GM23338 (cell line): ENCODE results near the gene STRIT1. TPM values are rescaled to one million over a fixed set of nuclear protein-coding genes. Genes with fewer than 3 reads are reported as not detected.

Experiments used
- ATAC-seq: fragments of 200-7000 bp; cut with Tn5 transposase; 3 replicates; pipeline ENCODE4 v1.9.1; 2020
- DNase-seq: peaks from one replicate; pipeline ENCODE4 v3.0.0-alpha.2; 2015; ENCODE audit warnings: low spot score
- H2AFZ ChIP-seq: fragments of 200-600 bp; sonication (generic); 2 replicates; pipeline ENCODE4 v1.8.0; 2016; ENCODE audit warnings: antibody characterized with exemption, mild to moderate bottlenecking, moderate library complexity
- H3F3A ChIP-seq: fragments of 200-600 bp; sonication (generic); replicated peaks from 2 replicates; pipeline ENCODE4 v1.8.0; 2017; ENCODE audit warnings: antibody characterized with exemption, mixed run types, low read depth
- H3K27ac ChIP-seq: fragments of 200-600 bp; sonication (generic); 2 replicates; pipeline ENCODE4 v1.6.1; 2016; ENCODE audit warnings: low read depth
- H3K27me3 ChIP-seq: fragments of 200-600 bp; sonication (generic); 2 replicates; pipeline ENCODE4 v1.8.0; 2016; ENCODE audit warnings: mild to moderate bottlenecking, mixed run types, moderate library complexity; ENCODE audit not compliant: insufficient read depth
- H3K36me3 ChIP-seq: fragments of 200-600 bp; sonication (generic); 2 replicates; pipeline ENCODE4 v1.8.0; 2016; ENCODE audit warnings: mild to moderate bottlenecking; ENCODE audit not compliant: insufficient read depth
- H3K4me1 ChIP-seq: fragments of 200-600 bp; sonication (generic); 2 replicates; pipeline ENCODE4 v1.8.0; 2016; ENCODE audit warnings: mild to moderate bottlenecking, moderate library complexity; ENCODE audit not compliant: insufficient read depth
- H3K4me2 ChIP-seq: fragments of 200-600 bp; sonication (generic); 2 replicates; pipeline ENCODE4 v1.7.1; 2017; ENCODE audit warnings: mixed run types
- H3K4me3 ChIP-seq: fragments of 200-600 bp; sonication (generic); 2 replicates; pipeline ENCODE4 v1.6.1; 2016; ENCODE audit warnings: mixed run types
- H3K79me2 ChIP-seq: fragments of 200-600 bp; sonication (generic); replicated peaks from 2 replicates; pipeline ENCODE4 v1.8.0; 2017; ENCODE audit warnings: mild to moderate bottlenecking; ENCODE audit not compliant: insufficient read depth
- H3K9me2 ChIP-seq: fragments of 200-600 bp; sonication (generic); 2 replicates; pipeline ENCODE4 v1.8.0; 2017; ENCODE audit not compliant: insufficient read depth
- H4K20me1 ChIP-seq: fragments of 200-600 bp; sonication (generic); replicated peaks from 2 replicates; pipeline ENCODE4 v1.8.0; 2017; ENCODE audit warnings: mild to moderate bottlenecking; ENCODE audit not compliant: insufficient read depth
- H3K27ac Mint-ChIP-seq: 2 replicates; pipeline ENCODE4 v1.8.0; 2020; ENCODE audit warnings: inconsistent platforms, mild to moderate bottlenecking, moderate library complexity, mixed read lengths
- H3K27me3 Mint-ChIP-seq: 3 replicates; pipeline ENCODE4 v1.8.0; 2022; ENCODE audit warnings: low read depth, mild to moderate bottlenecking, moderate library complexity, mixed read lengths, inconsistent platforms; ENCODE audit not compliant: insufficient read depth, poor library complexity
- H3K36me3 Mint-ChIP-seq: 3 replicates; pipeline ENCODE4 v1.8.0; 2021; ENCODE audit warnings: low read depth, mild to moderate bottlenecking, inconsistent platforms, moderate library complexity, mixed read lengths
- H3K4me1 Mint-ChIP-seq: 3 replicates; pipeline ENCODE4 v1.8.0; 2020; ENCODE audit warnings: mild to moderate bottlenecking, inconsistent platforms, mixed read lengths
- H3K4me3 Mint-ChIP-seq: 3 replicates; pipeline ENCODE4 v1.8.0; 2021; ENCODE audit warnings: moderate library complexity, mild to moderate bottlenecking, inconsistent platforms, mixed read lengths
- H3K9me3 Mint-ChIP-seq: 3 replicates; pipeline ENCODE4 v1.8.0; 2020; ENCODE audit warnings: moderate library complexity, mild to moderate bottlenecking, inconsistent platforms, mixed read lengths
- CREB1 ChIP-seq: fragments of 250-450 bp; sonication (Bioruptor Pico); IDR thresholded peaks from 2 replicates; pipeline ENCODE4 v1.5.0; 2020; ENCODE audit warnings: low read depth, mild to moderate bottlenecking, moderate library complexity
- EZH2phosphoT487 ChIP-seq: fragments of 200-600 bp; sonication (generic); IDR thresholded peaks from one replicate; pipeline ENCODE4 v1.8.1; 2018; ENCODE audit warnings: antibody characterized with exemption; ENCODE audit not compliant: unreplicated experiment
- JUNB ChIP-seq: IDR thresholded peaks from one replicate; pipeline ENCODE4 v1.6.1; 2016; ENCODE audit warnings: antibody characterized with exemption; ENCODE audit not compliant: unreplicated experiment
- NANOG ChIP-seq: IDR thresholded peaks from 2 replicates; pipeline ENCODE4 v1.6.1; 2016; ENCODE audit warnings: antibody characterized with exemption, borderline replicate concordance
- POLR2AphosphoS5 ChIP-seq: IDR thresholded peaks from 2 replicates; pipeline ENCODE4 v1.6.1; 2016; ENCODE audit warnings: antibody characterized with exemption, low read depth
- ZNF114 ChIP-seq: fragments of 250-450 bp; sonication (Bioruptor Pico); IDR thresholded peaks from 2 replicates; pipeline ENCODE4 v1.5.0; 2020; ENCODE audit warnings: mild to moderate bottlenecking, moderate library complexity
- ZNF462 ChIP-seq: fragments of 250-450 bp; sonication (Bioruptor Pico); IDR thresholded peaks from 2 replicates; pipeline ENCODE4 v1.5.0; 2020; ENCODE audit warnings: mild to moderate bottlenecking, moderate library complexity
- polyA plus RNA-seq: library from polyadenylated mRNA; unstranded; fragments of >200 nt; fragmentation: Nextera tagmentation; extraction: Ambion mirVana; gene quantifications from 2 replicates; pipeline ENCODE4 v1.2.1, GENCODE V29; 2016
- total RNA-seq: library from RNA; depleted of rRNA; stranded (reverse); fragments of >200 nt; shearing (Covaris generic); gene quantifications from 2 replicates; pipeline ENCODE4 v1.2.3, GENCODE V29; 2014
- TF ChIP-seq, protein P1 (sequence below): IDR thresholded peaks from one replicate; pipeline ENCODE4 v1.6.1; 2018; ENCODE audit warnings: antibody characterized with exemption; ENCODE audit not compliant: unreplicated experiment
- TF ChIP-seq, protein P2 (sequence below), 2 experiments: fragments of 200-600 bp in 1 of 2; sonication (generic) in 1 of 2; conservative IDR thresholded peaks; 2 replicates each; pipeline versions ENCODE4 v1.5.1 to v1.6.1; 2016 to 2017; ENCODE audit warnings: antibody characterized with exemption in 2 of 2, low read depth in 2 of 2, mild to moderate bottlenecking in 2 of 2, moderate library complexity in 1 of 2

The STRIT1 gene
- total and polyA plus RNA-seq, 2 experiments from 2014 or later = 1.5 to 1.6 TPM

DNA sequence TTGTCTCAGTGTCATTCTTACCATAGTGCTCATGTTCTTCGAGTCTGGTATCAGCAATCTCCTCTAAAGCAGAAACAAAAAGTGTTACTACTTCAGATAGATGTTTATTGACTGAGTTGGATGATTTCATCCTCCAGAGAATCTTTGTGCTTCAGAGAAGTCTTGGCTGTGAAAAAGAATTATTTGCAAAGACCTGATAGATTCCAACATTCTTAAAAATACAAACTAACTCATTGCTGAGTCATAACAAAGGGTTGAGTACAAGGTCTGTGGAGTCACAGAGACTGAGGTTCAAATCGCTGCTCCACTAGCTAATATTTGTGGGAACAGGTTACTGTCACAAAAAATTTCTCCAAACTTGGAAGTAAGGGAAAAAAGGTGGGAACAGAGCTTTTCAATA, 9.0 kb upstream of the STRIT1 start:
- peaks cover 5% of the 10 kb centered on the region; the same call in 2 of the 3 replicates for H3K4me1 Mint-ChIP-seq
- DNase-seq = no peak
- peaks cover 12% of the 10 kb centered on the region for H3K9me3 Mint-ChIP-seq
- Histone ChIP-seq H3K27me3 (no peaks in the 10 kb centered on the region), H3F3A (no peaks in the 10 kb centered on the region), H3K27ac (no peak overlapping the region), H4K20me1 (no peaks in the 10 kb centered on the region), H3K36me3 (no peaks in the 10 kb centered on the region), H3K9me2 (0 out of 2 replicates have a peak, but pooled peaks cover 2% of the 10 kb centered on the region), H3K79me2 (no peaks in the 10 kb centered on the region), H3K4me2 (no peak overlapping the region), H3K4me3 (no peak overlapping the region), H2AFZ (peak overlapping the region; percentile 35; the same call in 1 of the 2 replicates), H3K4me1 (no peaks in the 10 kb centered on the region)
- ATAC-seq = no peak
- peaks cover 5% of the 10 kb centered on the region; the same call in 2 of the 3 replicates for H3K36me3 Mint-ChIP-seq
- no peak for TF ChIP-seq ZNF462
- TF ChIP-seq NANOG = no peak
- no peak for TF ChIP-seq POLR2AphosphoS5
- TF ChIP-seq EZH2phosphoT487 = no peak
- no peak overlapping the region for H3K4me3 Mint-ChIP-seq
- H3K27ac Mint-ChIP-seq = peak overlapping the region; percentile 74; the same call in 1 of the 2 replicates
- no peaks in the 10 kb centered on the region for H3K27me3 Mint-ChIP-seq

DNA sequence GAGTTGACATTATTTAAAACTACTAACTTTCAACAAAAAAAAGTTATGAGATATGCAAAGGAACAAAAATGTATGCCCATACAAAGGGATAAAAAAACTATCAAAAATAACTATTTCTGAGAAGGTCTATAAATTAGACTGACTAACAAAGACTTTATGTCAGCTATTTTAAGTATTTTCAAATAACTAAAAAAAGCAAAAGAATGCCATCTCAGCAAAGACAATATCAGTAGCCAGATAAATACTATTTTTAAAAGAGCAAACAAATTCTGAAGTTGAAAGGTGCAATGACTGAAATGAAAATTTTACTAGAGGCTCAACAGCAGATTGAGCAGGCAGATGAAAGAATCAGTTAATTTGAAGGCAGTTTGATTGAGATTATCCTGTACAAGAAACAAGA, 3.6 kb upstream of the STRIT1 start:
- no peak overlapping the region for H3K27ac Mint-ChIP-seq
- peaks cover 11% of the 10 kb centered on the region; the same call in 1 of the 2 replicates for H3K36me3 ChIP-seq
- no peak overlapping the region for H3K4me3 ChIP-seq
- H3K9me3 Mint-ChIP-seq = peaks cover 27% of the 10 kb centered on the region
- peaks cover 20% of the 10 kb centered on the region for H3K36me3 Mint-ChIP-seq
- H3K79me2 ChIP-seq = no peaks in the 10 kb centered on the region
- H3K27ac ChIP-seq = no peak overlapping the region
- H4K20me1 ChIP-seq = no peaks in the 10 kb centered on the region
- H3K27me3 Mint-ChIP-seq = no peaks in the 10 kb centered on the region
- no peak overlapping the region for H2AFZ ChIP-seq
- H3F3A ChIP-seq = no peaks in the 10 kb centered on the region
- no peak overlapping the region for H3K4me2 ChIP-seq
- H3K4me3 Mint-ChIP-seq = no peak overlapping the region
- peaks cover 8% of the 10 kb centered on the region for H3K4me1 ChIP-seq
- DNase-seq (no peak), ATAC-seq (no peak)
- H3K4me1 Mint-ChIP-seq = peaks cover 8% of the 10 kb centered on the region; the same call in 2 of the 3 replicates
- no peaks in the 10 kb centered on the region for H3K9me2 ChIP-seq
- H3K27me3 ChIP-seq = no peaks in the 10 kb centered on the region
- TF ChIP-seq, protein P1, sequence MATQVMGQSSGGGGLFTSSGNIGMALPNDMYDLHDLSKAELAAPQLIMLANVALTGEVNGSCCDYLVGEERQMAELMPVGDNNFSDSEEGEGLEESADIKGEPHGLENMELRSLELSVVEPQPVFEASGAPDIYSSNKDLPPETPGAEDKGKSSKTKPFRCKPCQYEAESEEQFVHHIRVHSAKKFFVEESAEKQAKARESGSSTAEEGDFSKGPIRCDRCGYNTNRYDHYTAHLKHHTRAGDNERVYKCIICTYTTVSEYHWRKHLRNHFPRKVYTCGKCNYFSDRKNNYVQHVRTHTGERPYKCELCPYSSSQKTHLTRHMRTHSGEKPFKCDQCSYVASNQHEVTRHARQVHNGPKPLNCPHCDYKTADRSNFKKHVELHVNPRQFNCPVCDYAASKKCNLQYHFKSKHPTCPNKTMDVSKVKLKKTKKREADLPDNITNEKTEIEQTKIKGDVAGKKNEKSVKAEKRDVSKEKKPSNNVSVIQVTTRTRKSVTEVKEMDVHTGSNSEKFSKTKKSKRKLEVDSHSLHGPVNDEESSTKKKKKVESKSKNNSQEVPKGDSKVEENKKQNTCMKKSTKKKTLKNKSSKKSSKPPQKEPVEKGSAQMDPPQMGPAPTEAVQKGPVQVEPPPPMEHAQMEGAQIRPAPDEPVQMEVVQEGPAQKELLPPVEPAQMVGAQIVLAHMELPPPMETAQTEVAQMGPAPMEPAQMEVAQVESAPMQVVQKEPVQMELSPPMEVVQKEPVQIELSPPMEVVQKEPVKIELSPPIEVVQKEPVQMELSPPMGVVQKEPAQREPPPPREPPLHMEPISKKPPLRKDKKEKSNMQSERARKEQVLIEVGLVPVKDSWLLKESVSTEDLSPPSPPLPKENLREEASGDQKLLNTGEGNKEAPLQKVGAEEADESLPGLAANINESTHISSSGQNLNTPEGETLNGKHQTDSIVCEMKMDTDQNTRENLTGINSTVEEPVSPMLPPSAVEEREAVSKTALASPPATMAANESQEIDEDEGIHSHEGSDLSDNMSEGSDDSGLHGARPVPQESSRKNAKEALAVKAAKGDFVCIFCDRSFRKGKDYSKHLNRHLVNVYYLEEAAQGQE = no peak
- TF ChIP-seq CREB1 (no peak), NANOG (no peak), ZNF114 (no peak), JUNB (no peak), POLR2AphosphoS5 (no peak)
- TF ChIP-seq, protein P2, sequence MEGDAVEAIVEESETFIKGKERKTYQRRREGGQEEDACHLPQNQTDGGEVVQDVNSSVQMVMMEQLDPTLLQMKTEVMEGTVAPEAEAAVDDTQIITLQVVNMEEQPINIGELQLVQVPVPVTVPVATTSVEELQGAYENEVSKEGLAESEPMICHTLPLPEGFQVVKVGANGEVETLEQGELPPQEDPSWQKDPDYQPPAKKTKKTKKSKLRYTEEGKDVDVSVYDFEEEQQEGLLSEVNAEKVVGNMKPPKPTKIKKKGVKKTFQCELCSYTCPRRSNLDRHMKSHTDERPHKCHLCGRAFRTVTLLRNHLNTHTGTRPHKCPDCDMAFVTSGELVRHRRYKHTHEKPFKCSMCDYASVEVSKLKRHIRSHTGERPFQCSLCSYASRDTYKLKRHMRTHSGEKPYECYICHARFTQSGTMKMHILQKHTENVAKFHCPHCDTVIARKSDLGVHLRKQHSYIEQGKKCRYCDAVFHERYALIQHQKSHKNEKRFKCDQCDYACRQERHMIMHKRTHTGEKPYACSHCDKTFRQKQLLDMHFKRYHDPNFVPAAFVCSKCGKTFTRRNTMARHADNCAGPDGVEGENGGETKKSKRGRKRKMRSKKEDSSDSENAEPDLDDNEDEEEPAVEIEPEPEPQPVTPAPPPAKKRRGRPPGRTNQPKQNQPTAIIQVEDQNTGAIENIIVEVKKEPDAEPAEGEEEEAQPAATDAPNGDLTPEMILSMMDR (conservative IDR thresholded peaks at IDR 0.05; ENCODE audit: low read depth in 2 of 2) = no peak
